ENCODE data around the gene PAOX. TPM values are rescaled to one million over a fixed set of nuclear protein-coding genes. Genes with fewer than 3 reads are reported as not detected.
A peak's percentile ranks its signal among the peaks of the same experiment; 100 is the strongest.

PAOX gene
- total and polyA plus RNA-seq, 2 of the 13 experiments (the other 11 are each of a cell fraction or from before 2014, with no cell fraction given): 0.49 to 0.77 TPM

DNA sequence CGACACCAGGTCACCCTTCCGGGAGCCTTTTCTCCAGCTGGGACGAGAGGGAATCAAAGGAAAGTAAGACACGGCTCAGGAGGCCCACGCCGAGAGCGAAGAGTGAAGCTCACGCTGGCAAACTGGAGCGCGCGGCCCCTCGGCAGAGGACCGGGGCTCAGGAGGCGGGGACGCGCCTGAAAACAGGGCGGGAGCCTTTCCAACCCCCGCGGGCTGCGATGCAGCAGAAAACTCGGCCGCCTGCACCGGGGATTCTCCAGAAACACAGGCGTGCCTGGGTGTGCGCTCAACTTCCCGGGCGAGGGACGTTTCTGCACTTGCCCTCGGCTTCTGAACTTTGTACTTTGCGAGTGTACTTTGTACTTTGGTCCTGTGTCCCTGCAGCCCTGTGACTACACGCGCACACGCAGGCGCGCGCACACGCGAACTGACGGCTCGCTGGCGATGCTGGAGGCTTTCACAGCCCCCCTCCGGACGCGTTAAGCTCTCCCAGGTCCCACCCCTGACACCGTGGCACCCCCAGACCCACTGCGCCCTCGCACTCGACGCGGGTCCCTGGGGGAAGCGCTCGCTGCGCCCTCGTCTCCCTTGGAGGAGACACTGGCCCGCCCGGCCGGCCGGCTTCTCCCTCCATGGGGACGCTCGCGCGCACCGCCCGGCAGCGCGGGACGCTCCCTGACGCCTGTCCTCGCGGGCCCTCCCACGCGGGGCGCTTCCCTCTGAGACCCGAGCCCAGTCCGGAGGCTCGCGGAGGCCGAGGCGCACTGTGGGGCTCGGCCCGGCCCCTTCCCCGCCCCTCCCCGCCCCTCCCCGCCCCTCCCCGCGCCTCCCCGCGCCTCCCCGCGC lies 588 bp upstream of the PAOX start (continued):
- TF ChIP-seq, protein P1, sequence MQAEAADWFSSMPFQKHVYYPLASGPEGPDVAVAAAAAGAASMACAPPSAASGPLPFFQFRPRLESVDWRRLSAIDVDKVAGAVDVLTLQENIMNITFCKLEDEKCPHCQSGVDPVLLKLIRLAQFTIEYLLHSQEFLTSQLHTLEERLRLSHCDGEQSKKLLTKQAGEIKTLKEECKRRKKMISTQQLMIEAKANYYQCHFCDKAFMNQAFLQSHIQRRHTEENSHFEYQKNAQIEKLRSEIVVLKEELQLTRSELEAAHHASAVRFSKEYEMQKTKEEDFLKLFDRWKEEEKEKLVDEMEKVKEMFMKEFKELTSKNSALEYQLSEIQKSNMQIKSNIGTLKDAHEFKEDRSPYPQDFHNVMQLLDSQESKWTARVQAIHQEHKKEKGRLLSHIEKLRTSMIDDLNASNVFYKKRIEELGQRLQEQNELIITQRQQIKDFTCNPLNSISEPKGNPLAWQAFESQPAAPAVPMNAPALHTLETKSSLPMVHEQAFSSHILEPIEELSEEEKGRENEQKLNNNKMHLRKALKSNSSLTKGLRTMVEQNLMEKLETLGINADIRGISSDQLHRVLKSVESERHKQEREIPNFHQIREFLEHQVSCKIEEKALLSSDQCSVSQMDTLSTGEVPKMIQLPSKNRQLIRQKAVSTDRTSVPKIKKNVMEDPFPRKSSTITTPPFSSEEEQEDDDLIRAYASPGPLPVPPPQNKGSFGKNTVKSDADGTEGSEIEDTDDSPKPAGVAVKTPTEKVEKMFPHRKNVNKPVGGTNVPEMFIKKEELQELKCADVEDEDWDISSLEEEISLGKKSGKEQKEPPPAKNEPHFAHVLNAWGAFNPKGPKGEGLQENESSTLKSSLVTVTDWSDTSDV (CRISPR knock-in tag; IDR thresholded peaks at IDR 0.05): peak; percentile 48; the same call in 1 of the 2 replicates
- TF ChIP-seq GZF1 (CRISPR knock-in tag; IDR thresholded peaks at IDR 0.05) (no peak), MEIS2 (CRISPR knock-in tag; IDR thresholded peaks at IDR 0.05) (peak; percentile 51; the same call in 1 of the 2 replicates), JUNB (CRISPR knock-in tag; IDR thresholded peaks at IDR 0.05; ENCODE audit: borderline replicate concordance) (no peak), ZNF17 (CRISPR knock-in tag; IDR thresholded peaks at IDR 0.05) (peak; percentile 78), ZFY (CRISPR knock-in tag; IDR thresholded peaks at IDR 0.05) (peak; percentile 51; the same call in 1 of the 2 replicates), ZNF563 (CRISPR knock-in tag; IDR thresholded peaks at IDR 0.05) (peak; percentile 72), ZSCAN25 (CRISPR knock-in tag; IDR thresholded peaks at IDR 0.05) (peak; percentile 95), ZNF562 (CRISPR knock-in tag; IDR thresholded peaks at IDR 0.05; ENCODE audit: borderline replicate concordance) (no peak), ZNF296 (CRISPR knock-in tag; conservative IDR thresholded peaks at IDR 0.05) (no peak), HOXA3 (CRISPR knock-in tag; IDR thresholded peaks at IDR 0.05) (peak; percentile 79), HNRNPK (IDR thresholded peaks at IDR 0.05; ENCODE audit: low read depth, low read length, poor library complexity, severe bottlenecking) (peak; percentile 99)
- TF ChIP-seq, protein P2, sequence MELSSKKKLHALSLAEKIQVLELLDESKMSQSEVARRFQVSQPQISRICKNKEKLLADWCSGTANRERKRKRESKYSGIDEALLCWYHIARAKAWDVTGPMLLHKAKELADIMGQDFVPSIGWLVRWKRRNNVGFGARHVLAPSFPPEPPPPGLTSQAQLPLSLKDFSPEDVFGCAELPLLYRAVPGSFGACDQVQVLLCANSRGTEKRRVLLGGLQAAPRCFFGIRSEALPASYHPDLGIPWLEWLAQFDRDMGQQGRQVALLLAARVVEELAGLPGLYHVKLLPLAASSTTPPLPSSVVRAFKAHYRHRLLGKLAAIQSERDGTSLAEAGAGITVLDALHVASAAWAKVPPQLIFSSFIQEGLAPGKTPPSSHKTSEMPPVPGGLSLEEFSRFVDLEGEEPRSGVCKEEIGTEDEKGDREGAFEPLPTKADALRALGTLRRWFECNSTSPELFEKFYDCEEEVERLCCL (CRISPR knock-in tag; IDR thresholded peaks at IDR 0.05; ENCODE audit: borderline replicate concordance): no peak; the same call in 1 of the 2 replicates
- TF ChIP-seq, protein P3, sequence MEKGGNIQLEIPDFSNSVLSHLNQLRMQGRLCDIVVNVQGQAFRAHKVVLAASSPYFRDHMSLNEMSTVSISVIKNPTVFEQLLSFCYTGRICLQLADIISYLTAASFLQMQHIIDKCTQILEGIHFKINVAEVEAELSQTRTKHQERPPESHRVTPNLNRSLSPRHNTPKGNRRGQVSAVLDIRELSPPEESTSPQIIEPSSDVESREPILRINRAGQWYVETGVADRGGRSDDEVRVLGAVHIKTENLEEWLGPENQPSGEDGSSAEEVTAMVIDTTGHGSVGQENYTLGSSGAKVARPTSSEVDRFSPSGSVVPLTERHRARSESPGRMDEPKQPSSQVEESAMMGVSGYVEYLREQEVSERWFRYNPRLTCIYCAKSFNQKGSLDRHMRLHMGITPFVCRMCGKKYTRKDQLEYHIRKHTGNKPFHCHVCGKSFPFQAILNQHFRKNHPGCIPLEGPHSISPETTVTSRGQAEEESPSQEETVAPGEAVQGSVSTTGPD (CRISPR knock-in tag; IDR thresholded peaks at IDR 0.05): no peak
- TF ChIP-seq, protein P4, sequence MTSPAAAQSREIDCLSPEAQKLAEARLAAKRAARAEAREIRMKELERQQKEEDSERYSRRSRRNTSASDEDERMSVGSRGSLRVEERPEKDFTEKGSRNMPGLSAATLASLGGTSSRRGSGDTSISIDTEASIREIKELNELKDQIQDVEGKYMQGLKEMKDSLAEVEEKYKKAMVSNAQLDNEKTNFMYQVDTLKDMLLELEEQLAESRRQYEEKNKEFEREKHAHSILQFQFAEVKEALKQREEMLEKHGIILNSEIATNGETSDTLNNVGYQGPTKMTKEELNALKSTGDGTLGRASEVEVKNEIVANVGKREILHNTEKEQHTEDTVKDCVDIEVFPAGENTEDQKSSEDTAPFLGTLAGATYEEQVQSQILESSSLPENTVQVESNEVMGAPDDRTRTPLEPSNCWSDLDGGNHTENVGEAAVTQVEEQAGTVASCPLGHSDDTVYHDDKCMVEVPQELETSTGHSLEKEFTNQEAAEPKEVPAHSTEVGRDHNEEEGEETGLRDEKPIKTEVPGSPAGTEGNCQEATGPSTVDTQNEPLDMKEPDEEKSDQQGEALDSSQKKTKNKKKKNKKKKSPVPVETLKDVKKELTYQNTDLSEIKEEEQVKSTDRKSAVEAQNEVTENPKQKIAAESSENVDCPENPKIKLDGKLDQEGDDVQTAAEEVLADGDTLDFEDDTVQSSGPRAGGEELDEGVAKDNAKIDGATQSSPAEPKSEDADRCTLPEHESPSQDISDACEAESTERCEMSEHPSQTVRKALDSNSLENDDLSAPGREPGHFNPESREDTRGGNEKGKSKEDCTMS (CRISPR knock-in tag; conservative IDR thresholded peaks at IDR 0.05): no peak

All from HepG2 (cell line).